ENCODE results near the gene OTOG. TPM values are rescaled to one million over a fixed set of nuclear protein-coding genes. Genes with fewer than 3 reads are reported as not detected.

OTOG gene
- total RNA-seq, 1 donor from 2014 or later: not detected

DNA sequence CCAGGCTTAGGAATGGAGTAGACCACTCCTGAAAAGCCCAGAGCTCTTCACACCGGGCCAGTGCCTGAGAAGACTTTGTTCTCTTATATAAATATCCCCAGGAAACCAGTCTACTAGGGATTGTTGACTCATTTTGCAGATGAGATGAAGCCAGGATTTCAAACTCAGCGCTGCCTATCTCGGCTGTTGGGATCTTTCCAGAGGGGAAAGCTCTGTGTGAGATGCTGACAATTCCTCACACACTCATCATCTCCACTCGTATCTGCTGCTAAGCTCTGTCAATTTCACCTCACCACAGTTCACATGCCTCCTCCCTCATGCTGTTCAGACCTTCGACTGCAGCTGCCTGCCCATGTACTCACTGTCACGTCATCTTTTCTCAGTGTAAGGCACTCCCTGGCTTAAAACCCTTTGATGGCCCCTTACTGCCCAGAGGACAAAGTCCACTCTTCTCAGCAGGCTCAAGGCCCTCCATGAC, 15.4 kb upstream of the OTOG start:
- Histone ChIP-seq H3K4me1 (no peaks in the 10 kb centered on the region), H3K36me3 (no peaks in the 10 kb centered on the region), H3K27ac (no peak overlapping the region), H3K9me3 (no peaks in the 10 kb centered on the region), H3K27me3 (no peaks in the 10 kb centered on the region), H3K4me3 (no peak overlapping the region)
- TF ChIP-seq CTCF (IDR thresholded peaks at IDR 0.05): no peak
- TF ChIP-seq POLR2AphosphoS5 (IDR thresholded peaks at IDR 0.05; ENCODE audit: insufficient read depth in 1 of 2, low read depth in 1 of 2): no peak
- intact Hi-C loops (cut with DNase I): no loop called here
- no peak for DNase-seq (ENCODE audit: extremely low spot score in 2 of 2)

GRCh38 chr11:17532784-17533183, 14.3 kb upstream of the OTOG start:
- no peaks in the 10 kb centered on the region for H3K36me3 ChIP-seq
- H3K4me1 ChIP-seq: no peaks in the 10 kb centered on the region
- H3K27ac ChIP-seq: no peak overlapping the region
- intact Hi-C loops (cut with DNase I): no loop called here
- no peaks in the 10 kb centered on the region for H3K9me3 ChIP-seq
- no peak overlapping the region for H3K4me3 ChIP-seq
- no peak for DNase-seq (ENCODE audit: extremely low spot score in 2 of 2)
- no peaks in the 10 kb centered on the region for H3K27me3 ChIP-seq
- TF ChIP-seq CTCF (IDR thresholded peaks at IDR 0.05) (no peak), POLR2A (IDR thresholded peaks at IDR 0.05) (no peak), POLR2AphosphoS5 (IDR thresholded peaks at IDR 0.05; ENCODE audit: insufficient read depth in 1 of 2, low read depth in 1 of 2) (no peak)

DNA sequence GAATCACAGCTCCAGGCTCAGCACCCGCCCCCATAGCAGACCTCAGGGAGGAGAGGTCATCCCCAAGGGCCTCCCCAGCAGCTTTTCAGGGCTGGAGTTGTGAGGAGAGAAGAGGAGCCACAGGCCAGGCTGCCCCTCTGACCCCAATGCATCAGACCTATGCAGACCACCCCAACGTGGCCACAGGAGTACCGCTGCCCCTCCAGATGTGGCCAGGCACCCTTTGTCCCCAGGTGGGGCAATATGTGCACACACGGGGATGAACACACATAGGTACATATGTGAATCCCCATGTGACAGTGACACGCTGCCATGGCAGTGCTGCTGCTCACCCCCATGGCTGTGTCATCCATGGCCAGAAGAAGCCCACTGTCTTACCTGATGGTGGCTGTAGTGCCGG, 13.7 kb upstream of the OTOG start:
- H3K4me1 ChIP-seq: no peaks in the 10 kb centered on the region
- H3K36me3 ChIP-seq: no peaks in the 10 kb centered on the region
- H3K9me3 ChIP-seq: no peaks in the 10 kb centered on the region
- intact Hi-C loops (cut with DNase I): no loop called here
- TF ChIP-seq POLR2AphosphoS5 (IDR thresholded peaks at IDR 0.05; ENCODE audit: insufficient read depth in 1 of 2, low read depth in 1 of 2): no peak
- no peak for TF ChIP-seq CTCF (IDR thresholded peaks at IDR 0.05)
- TF ChIP-seq POLR2A (IDR thresholded peaks at IDR 0.05): no peak
- DNase-seq (ENCODE audit: extremely low spot score in 2 of 2): no peak
- H3K27ac ChIP-seq: no peak overlapping the region
- H3K27me3 ChIP-seq: no peaks in the 10 kb centered on the region
- H3K4me3 ChIP-seq: no peak overlapping the region

GRCh38 chr11:17533778-17534415, 13.2 kb upstream of the OTOG start:
- no peak for DNase-seq (ENCODE audit: extremely low spot score in 2 of 2)
- Histone ChIP-seq H3K27ac (no peak overlapping the region), H3K27me3 (no peaks in the 10 kb centered on the region), H3K4me1 (no peaks in the 10 kb centered on the region), H3K36me3 (no peaks in the 10 kb centered on the region), H3K9me3 (no peaks in the 10 kb centered on the region), H3K4me3 (no peak overlapping the region)
- intact Hi-C loops (cut with DNase I): no loop called here
- TF ChIP-seq CTCF (IDR thresholded peaks at IDR 0.05) (no peak), POLR2A (IDR thresholded peaks at IDR 0.05) (no peak), POLR2AphosphoS5 (IDR thresholded peaks at IDR 0.05; ENCODE audit: insufficient read depth in 1 of 2, low read depth in 1 of 2) (no peak)

GRCh38 chr11:17535488-17535887, 11.6 kb upstream of the OTOG start:
- Histone ChIP-seq H3K9me3 (no peaks in the 10 kb centered on the region), H3K27ac (no peak overlapping the region), H3K36me3 (no peaks in the 10 kb centered on the region), H3K4me1 (no peaks in the 10 kb centered on the region), H3K27me3 (no peaks in the 10 kb centered on the region), H3K4me3 (no peak overlapping the region)
- intact Hi-C loops (cut with DNase I): no loop called here
- DNase-seq (ENCODE audit: extremely low spot score in 2 of 2): no peak
- TF ChIP-seq CTCF (IDR thresholded peaks at IDR 0.05): no peak
- no peak for TF ChIP-seq POLR2A (IDR thresholded peaks at IDR 0.05)
- TF ChIP-seq POLR2AphosphoS5 (IDR thresholded peaks at IDR 0.05; ENCODE audit: insufficient read depth in 1 of 2, low read depth in 1 of 2): no peak

Measured in vagina (tissue), 2 donors.